ENCODE measurements around the gene PDE3B.
"Not testable (repeated sequence)": the region's sequence is repeated elsewhere in the genome, so short reads cannot be mapped to it uniquely, and the experiment has no call there.

The PDE3B gene

DNA sequence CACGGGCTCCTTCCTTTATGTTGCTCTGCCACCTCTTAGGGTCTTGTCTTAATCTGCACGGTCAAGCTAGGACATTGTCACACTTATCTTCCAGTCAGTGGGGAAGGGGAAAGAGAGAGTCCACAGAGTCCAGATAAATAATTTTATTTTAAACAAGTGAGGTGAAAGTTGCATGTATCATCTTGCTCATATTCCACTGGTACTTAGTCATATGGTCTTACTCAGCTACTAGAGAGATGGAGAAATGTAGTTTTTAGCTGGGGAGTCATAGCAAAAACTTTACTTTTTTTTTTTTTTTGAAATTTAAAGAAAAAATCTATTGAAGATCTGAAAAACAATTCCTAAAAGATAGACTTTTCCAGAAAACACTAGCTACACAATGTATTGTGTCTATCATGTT lies 29.0 kb downstream of the PDE3B start:
- H3K27ac ChIP-seq, result no peak overlapping the region
- TF ChIP-seq, protein P1, sequence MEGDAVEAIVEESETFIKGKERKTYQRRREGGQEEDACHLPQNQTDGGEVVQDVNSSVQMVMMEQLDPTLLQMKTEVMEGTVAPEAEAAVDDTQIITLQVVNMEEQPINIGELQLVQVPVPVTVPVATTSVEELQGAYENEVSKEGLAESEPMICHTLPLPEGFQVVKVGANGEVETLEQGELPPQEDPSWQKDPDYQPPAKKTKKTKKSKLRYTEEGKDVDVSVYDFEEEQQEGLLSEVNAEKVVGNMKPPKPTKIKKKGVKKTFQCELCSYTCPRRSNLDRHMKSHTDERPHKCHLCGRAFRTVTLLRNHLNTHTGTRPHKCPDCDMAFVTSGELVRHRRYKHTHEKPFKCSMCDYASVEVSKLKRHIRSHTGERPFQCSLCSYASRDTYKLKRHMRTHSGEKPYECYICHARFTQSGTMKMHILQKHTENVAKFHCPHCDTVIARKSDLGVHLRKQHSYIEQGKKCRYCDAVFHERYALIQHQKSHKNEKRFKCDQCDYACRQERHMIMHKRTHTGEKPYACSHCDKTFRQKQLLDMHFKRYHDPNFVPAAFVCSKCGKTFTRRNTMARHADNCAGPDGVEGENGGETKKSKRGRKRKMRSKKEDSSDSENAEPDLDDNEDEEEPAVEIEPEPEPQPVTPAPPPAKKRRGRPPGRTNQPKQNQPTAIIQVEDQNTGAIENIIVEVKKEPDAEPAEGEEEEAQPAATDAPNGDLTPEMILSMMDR (conservative IDR thresholded peaks at IDR 0.05), result no peak

DNA sequence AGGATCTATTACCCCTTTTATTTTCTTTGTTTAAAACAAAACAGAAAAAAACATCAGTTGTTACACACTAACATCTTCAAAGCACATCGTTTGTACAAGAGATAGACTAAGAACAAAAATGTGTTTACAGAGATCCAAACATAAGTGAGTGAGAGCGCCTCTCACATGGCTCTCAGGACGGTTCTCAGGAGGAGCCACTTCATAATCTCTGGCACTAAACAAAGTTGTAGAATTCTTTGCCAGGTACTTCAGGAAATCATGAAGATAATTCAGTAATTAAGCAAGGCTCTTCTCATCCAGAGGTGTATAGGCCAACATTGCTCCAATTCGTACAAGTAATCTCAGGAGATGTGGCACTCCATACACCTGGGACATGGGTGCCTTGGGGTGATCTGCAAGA lies 29.8 kb downstream of the PDE3B start:
- TF ChIP-seq, protein P1 (conservative IDR thresholded peaks at IDR 0.05), result no peak
- no peak overlapping the region for H3K27ac ChIP-seq

DNA sequence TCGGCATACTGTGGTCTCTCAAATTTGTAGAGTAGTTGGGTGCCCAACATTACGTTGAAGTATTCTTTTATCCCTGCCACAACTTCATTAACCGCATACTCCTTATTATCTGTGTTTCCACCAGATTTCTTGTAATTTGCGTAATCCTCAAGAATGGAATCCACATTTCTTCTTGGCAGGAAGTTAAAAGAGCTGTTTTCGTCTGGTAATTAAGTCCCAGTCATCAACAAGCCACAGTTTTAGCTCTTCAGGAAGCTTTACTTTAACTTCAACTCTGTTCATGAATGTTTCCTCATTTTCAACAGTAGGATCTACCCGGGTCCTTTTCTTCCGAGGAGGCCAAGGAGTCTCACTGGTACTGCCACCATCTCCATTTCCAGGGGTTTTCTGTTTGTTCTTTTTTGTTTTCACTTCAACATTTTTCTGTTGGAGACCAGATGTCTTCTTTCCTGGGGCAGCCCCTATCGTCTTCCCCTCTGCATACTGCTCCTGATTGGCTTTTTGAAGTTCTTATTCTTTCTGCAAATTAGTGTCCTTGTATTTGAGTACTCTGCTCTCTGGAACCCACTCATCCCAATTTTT lies 30.3 kb downstream of the PDE3B start:
- no peak overlapping the region for H3K27ac ChIP-seq
- TF ChIP-seq, protein P1 (conservative IDR thresholded peaks at IDR 0.05), result no peak

DNA sequence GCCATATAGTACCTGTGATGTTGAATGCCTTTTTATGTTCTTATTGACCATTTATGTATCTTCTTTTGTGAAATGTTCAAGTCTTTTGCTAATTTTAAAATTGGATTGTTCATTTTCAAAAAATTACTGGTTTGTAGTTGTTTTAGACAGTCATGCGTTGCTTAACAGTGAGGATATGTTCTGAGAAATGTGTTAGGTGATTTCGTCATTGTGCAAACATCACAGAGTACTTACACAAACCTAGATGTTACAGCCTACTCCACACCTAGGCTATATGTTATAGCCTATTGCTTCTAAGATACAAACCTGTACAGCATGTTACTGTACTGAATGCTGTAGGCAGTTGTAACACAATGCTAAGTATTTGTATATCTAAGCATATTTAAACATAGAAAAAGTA lies 32.5 kb downstream of the PDE3B start:
- TF ChIP-seq, protein P1 (conservative IDR thresholded peaks at IDR 0.05), result no peak

DNA sequence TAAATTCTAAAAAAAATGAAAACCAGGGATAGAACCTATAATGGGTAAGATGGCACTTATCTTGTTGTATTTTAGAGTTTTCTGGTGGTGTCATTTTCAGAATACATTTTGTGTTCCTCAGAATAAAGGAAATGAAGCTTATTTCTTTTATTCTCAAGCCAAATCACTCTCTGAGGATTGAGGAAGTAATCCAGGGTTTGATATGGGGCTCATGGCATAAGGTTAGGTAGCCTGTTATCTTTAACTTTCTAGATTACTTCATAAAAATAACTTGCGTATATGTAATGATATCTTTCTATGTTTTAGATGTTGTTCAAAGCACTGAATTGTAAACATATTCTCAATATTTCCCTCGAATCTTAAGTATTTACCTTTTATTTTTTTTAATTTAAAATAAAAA lies 33.5 kb downstream of the PDE3B start:
- TF ChIP-seq, protein P1 (conservative IDR thresholded peaks at IDR 0.05), result no peak
- no peak overlapping the region for H3K27ac ChIP-seq

More for the DNA sequence above, 32.5 kb downstream of the PDE3B start:
- no peak overlapping the region for H3K27ac ChIP-seq

DNA sequence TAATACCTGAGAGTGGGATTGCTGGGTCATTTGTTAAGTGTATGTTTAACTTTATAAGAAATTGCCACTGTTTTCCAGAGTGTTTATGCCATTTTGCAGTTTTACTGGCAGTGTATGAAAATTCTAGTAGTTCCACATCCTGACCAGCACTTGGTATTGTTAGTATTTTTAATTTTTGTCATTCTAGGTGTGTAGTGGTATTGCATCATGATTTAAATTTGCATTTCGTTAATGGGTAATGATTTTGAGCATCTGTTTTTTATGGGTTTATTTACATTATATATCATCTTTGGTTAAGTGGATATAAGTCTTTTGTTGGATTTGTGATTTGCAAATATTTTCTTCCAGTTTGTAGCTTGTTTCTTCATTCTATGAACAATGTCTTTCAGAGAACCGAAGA lies 34.7 kb downstream of the PDE3B start:
- TF ChIP-seq, protein P1 (conservative IDR thresholded peaks at IDR 0.05), result no peak
- no peak overlapping the region for H3K27ac ChIP-seq

DNA sequence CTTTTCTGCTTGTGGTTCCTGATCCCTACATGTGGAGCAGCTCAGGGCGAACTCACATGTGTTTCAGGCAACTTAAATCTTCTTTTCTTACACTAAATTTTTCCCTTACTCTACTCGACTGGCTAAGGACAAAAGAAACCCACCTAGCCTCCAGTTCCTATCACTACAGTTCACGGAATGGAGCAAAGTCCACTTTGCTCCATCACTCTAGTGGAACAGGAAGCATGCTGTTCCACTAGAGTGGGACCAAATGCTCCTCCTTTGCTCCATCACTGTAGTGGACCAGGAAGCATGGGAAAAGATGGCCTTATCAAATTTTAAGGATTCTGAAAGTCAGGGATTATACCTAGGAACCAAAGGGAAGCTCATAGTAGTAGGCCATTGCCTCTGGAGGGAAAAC lies 36.1 kb downstream of the PDE3B start:
- TF ChIP-seq, protein P1 (conservative IDR thresholded peaks at IDR 0.05), result no peak
- no peak overlapping the region for H3K27ac ChIP-seq

DNA sequence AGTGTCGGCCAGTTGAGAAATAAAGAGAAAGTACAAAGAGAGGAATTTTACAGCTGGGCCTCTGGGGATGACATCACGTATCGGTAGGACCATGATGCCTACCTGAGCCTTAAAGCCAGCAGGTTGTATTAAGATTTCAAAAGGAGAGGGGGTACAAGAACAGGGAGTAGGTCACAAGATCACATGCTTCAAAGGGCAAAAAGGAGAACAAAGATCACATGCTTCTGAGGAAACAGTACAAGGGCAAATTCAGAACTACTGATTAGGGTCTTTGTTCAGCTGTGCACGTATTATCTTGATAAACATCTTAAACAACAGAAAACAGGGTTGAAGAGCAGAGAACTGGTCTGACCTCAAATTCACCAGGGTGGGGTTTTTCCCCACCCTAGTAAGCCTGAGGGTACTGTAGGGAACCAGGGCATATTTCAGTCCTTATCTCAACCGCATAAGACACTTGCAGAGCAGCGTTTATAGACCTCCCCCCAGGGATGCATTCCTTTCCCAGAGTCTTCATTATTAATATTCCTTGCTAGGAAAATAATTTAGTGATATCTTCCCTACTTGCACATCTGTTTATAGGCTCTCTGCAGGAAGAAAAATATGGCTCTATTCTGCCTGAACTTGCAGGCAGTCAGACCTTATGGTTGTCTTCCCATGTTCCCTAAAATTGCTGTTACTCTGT lies 40.8 kb downstream of the PDE3B start:
- not testable (repeated sequence) for H3K27ac ChIP-seq

Measured in VCaP (cell line).